Stimulated activated CD4-positive, alpha-beta T cell treated with anti-CD3 and anti-CD28 coated beads, Interleukin-4, amount 100 ng/mL, for 4 hours (primary cell): ENCODE results near the gene ABHD16A.

Source experiments
- DNase-seq, 2 experiments: peaks; one replicate each; pipeline ENCODE4 v3.0.0-alpha.2; 2020

ABHD16A gene

DNA sequence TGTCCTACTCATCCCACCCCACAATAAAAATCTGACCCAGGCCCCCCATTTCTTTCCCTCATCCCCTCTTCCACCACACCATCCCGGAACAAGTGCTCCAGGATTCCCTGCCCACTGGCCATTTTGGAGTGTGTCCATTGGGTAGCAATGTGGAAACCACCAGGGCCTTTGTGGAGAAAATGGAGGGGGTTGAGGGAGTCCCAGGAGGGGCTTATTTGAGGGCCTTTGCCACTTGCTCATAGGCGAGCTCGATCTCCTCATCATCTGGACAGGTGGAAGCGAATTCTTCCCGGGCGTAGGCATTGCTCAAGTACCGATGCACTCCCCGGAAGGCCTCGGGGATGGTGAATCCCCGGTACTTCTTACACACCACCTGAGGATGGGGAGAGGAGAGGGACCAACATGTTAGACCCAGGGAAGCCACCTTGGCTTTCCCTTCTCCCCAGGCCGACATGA, 27.5 kb upstream of the ABHD16A start:
- DNase-seq: no peak

DNA sequence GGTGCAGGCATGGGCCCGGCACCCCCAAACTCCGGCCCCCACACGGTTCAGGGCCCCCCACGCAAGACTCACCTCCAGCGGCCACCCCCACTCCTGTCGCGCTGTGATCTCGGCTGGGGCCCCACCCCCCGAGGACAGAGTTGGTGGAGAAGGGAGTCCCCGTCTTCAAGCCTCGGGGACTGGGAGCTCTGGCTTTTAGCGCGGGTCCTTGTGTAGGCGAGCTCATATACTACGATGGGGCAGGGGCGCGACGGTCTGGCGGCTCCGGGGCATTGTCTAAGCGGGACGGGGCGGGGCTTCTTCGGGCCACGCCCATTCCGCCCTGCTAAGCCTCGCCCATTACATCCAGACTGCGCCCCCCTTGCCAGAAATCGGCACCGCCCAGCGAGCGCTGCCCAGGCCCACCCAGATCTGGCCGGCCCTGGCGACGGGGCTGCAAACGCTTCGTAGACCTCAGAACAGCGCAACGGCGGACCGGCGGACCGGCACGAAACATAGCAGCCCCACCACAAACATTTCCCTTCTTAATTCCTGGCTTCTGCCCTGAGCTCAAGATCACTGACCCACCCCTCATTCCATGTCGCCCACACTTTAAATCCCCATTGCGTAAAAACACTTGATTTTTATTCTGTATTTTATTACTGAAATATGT, 27.0 kb upstream of the ABHD16A start:
- peak; percentile 53 to 66 for DNase-seq

DNA sequence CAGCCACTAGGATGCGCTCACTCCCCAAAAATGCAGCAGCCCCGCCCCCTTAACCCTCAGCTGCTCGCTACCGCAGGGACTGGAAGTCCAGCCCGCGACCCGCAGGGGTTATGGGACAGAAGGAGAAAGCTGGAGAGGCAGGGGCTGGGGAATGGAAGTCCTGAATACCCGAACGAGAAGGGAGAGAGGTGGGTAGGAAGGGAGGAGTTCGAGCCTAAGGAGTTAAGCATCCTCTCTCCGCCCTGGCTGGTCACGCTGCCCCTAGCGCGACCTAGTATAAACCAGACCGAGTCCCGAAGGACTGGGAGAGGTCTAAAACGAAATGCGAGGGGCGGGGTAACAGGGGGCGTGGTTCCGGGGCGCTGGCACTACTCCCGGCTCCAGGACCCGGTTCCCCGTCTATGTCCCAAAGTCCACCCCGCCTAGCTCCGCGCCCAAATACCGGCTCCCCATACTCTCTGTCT, 26.4 kb upstream of the ABHD16A start:
- DNase-seq: peak; percentile 71 to 78

- no peak for DNase-seq
Observed at GRCh38 chr6:31728767-31729514, 25.8 kb upstream of the ABHD16A start, which contains the start of gene DDAH2. TSS of gene DDAH2 (minus strand) at chr6:31729299. CDS start at chr6:31729161, 138 bp downstream.

GRCh38 chr6:31727717-31728671, 24.9 kb upstream of the ABHD16A start:
- DNase-seq: no peak

- peak in 1 of 2 experiments; percentile 21 for DNase-seq
Observed at GRCh38 chr6:31727034-31727716, 24.1 kb upstream of the ABHD16A start.

DNA sequence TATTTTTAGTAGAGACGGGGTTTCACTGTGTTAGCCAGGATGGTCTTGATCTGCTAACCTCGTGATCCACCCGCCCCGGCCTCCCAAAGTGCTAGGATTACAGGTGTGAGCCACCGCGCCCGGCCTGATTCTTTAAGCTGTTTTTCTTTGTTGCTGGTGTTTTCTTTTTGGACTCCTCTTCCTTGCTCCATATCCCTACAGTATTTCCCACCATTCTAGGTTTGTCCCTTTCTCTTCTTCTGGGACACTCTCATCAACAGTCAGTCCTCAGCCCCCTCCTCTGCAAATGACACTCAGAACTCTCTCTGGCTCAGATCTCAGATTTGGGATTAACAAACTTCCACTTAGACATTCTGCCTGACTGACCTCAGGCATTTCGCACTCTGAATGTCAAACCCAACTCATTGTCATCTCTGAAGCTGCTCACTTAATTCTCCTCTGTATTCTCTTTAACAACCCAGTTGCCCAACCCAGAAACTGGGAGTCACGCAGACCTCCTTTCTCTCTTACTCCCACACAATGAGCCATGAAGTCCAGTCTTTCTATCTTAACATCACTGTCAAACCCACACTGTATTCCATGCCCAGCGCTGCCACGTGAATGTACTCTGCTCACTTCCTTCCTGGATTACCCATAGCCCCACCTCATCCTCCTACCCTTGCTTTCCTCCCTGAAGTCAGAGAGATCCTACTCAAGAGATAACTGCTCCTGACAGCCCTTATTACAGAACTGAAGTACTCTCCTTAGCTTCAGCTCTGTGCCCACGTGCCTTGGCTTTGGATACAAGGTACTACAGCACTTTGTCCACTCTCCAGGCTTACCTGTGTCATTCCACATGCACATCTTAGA, 22.6 kb upstream of the ABHD16A start:
- no peak for DNase-seq

DNA sequence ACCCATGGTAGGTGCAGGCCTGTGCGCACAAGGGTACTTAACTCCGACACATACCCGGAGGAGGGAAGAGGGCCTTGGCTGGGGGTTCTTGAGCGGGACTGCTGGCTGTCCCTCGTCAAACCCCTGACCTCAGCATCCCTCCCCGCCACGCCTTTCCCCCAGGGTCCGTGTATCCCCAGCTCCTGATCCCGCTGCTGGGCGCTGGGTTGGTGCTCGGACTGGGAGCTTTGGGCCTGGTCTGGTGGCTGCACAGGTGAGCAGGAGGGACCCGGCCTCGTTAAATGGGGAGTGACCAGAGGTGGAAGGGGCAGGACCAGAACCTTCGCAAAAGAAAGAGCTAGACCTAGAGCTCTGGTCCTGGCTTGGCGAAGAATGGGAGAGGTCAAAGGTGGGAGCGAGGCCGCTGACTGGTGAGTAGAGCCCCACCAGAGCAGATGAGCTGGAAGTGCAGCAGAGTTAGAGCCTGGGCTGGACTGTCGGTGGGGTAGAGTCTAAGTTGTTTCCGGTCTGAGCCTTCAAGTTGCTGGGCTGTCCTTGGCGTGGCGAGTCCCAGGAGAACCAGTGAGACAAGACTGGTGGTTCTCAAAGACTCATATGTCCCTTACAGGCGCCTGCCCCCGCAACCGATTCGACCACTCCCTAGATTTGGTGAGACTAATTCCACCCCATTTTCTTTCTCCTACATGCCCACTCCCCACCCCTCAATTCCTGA, 21.0 kb upstream of the ABHD16A start:
- DNase-seq: no peak

DNA sequence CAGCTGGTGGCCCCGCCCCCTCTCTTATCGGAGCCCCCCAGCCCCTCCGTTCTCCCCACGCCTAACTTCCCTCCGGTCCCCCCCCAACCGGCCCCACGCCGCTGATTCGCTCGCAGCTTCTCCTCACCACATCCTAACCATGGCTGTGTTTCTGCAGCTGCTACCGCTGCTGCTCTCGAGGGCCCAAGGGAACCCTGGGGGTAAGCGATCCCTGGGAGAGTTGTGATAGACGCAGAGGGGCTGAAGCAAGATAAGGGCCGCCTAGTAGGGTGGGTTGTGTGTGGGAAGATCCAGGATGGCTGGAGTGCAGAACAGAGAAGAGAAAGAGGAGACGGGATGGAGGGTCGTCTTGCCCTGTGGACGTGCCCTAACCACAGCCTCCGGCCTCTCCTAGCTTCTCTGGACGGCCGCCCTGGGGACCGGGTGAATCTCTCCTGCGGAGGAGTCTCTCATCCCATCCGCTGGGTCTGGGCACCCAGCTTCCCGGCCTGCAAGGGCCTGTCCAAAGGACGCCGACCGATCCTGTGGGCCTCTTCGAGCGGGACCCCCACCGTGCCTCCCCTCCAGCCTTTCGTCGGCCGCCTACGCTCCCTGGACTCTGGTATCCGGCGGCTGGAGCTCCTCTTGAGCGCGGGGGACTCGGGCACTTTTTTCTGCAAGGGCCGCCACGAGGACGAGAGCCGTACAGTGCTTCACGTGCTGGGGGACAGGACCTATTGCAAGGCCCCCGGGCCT, 20.3 kb upstream of the ABHD16A start, which contains the start of gene MPIG6B:
Gene MPIG6B, plus strand, starts transcription at position 129 of the 735 bp plus-strand sequence. Its CDS starts 11 bp downstream, at position 140.
- no peak for DNase-seq

DNA sequence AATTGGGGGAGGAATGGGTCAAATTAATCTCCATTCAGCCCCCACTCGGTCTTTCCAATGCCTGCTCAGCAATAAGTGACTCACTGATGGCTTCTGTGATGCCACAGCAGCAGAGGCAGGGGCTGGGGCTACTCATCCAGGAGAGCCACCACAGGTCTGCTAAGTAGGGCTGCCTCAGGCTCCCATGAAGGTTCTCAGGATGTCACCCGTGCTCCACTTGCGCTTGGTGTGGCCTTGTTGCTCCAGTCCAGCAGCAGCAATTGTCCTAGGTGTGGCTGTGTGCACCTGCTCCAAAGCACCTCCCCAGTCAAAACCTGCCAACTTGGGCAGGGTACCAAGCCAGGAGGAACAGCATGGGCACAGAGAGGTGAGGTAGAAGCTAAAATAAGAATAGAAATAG, 19.0 kb upstream of the ABHD16A start:
- DNase-seq: no peak

- no peak for DNase-seq
Observed at GRCh38 chr6:31721351-31722020, 18.4 kb upstream of the ABHD16A start, which contains the start of gene LY6G6C. TSS of gene LY6G6C (minus strand) at chr6:31721746. CDS start at chr6:31721679, 67 bp downstream.

- no peak for DNase-seq
Observed at GRCh38 chr6:31720196-31720770, 17.2 kb upstream of the ABHD16A start.

GRCh38 chr6:31719001-31719400, 15.9 kb upstream of the ABHD16A start:
- no peak for DNase-seq

- DNase-seq: no peak
Observed at GRCh38 chr6:31718265-31718664, 15.1 kb upstream of the ABHD16A start.

- no peak for DNase-seq
Observed at GRCh38 chr6:31717499-31718222, 14.5 kb upstream of the ABHD16A start.

DNA sequence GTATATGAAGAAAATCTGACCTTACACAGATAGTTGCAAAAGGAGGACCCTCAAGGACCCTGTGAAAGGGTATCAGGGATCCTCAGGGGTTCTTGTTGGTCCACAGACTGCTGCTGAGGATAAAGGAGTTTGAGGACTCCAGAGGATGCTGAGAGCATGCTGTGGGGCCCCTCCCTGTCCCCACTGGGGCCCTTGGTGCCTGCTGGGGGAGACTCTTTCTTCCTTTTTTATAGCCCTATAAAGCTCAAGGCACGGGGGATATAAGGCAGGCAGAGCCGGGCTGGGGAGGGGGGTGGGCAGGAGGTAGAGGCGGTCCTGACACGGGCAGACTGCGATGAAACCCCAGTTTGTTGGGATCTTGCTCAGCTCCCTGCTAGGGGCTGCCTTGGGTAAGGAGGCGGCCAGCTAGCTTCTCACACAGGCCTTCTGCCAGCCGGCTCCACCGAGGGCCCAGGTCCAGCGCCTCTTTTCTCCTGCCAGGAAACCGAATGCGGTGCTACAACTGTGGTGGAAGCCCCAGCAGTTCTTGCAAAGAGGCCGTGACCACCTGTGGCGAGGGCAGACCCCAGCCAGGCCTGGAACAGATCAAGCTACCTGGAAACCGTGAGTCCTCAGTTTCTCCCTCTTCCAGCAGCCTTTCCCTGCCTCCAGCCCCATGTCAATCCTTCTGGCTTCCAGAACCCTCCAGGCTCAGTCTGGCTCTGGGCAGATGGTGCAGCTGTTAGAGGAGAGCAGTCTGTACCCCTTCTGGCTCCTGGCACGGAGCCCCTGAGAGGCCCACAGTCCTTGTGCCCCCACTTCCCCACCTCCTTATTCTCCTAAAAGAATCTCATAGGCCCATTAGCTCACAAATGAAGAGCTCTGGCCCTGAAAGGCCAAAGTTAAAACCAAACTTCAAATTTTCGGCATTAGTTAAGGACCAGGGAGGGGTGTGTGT, 12.2 kb upstream of the ABHD16A start, which contains the start of gene LY6G6D:
Gene LY6G6D, plus strand, starts transcription at position 327 of the 937 bp plus-strand sequence. Its CDS starts 8 bp downstream, at position 335.
- no peak for DNase-seq
